ENCODE data around the gene CCDC134. TPM values are rescaled to one million over a fixed set of nuclear protein-coding genes. Genes with fewer than 3 reads are reported as not detected.

CCDC134 gene
- total and polyA plus RNA-seq, 9 of the 15 experiments (the other 6 are each of a cell fraction or from before 2014, with no cell fraction given): 0.56 to 11.9 (median 5.3) TPM

GRCh38 chr22:41845380-41846267 is 45.1 kb downstream of the CCDC134 start (continued):
- peak; percentile 34 for TF ChIP-seq TAF9B (IDR thresholded peaks at IDR 0.05; ENCODE audit: partially characterized antibody)
- TF ChIP-seq PHF8 (IDR thresholded peaks at IDR 0.05; ENCODE audit: borderline replicate concordance, low read length): no peak
- no peak for TF ChIP-seq SP2 (IDR thresholded peaks at IDR 0.05; ENCODE audit: extremely low read depth, low read depth, low read length, poor library complexity, severe bottlenecking)
- TF ChIP-seq RB1 (IDR thresholded peaks at IDR 0.05; ENCODE audit: low read depth): no peak
- no peak for TF ChIP-seq SRSF1 (IDR thresholded peaks at IDR 0.05; ENCODE audit: low read depth, low read length)
- TF ChIP-seq GATAD2B (IDR thresholded peaks at IDR 0.05; ENCODE audit: borderline replicate concordance): peak; percentile 81; the same call in 1 of the 2 replicates
- no peak for TF ChIP-seq ZBTB5 (IDR thresholded peaks at IDR 0.05)
- TF ChIP-seq NFATC3 (IDR thresholded peaks at IDR 0.05): no peak
- no peak for TF ChIP-seq ETS2 (tag; IDR thresholded peaks at IDR 0.05; ENCODE audit: borderline replicate concordance, poor library complexity, severe bottlenecking)
- TF ChIP-seq KLF16 (IDR thresholded peaks at IDR 0.05): peak; percentile 98
- TF ChIP-seq DACH1 (IDR thresholded peaks at IDR 0.05; ENCODE audit: partially characterized antibody): no peak
- TF ChIP-seq CREB3 (tag; conservative IDR thresholded peaks at IDR 0.05; ENCODE audit: low read depth): no peak
- no peak for TF ChIP-seq UBTF (IDR thresholded peaks at IDR 0.05; ENCODE audit: borderline replicate concordance in 1 of 2, low read depth in 2 of 2, low read length in 2 of 2)
- TF ChIP-seq ARNT (IDR thresholded peaks at IDR 0.05): peak in 1 of 2 experiments; percentile 90; a peak in 2 of 4 replicates
- TF ChIP-seq PBX2 (CRISPR knock-in tag; IDR thresholded peaks at IDR 0.05; ENCODE audit: low read depth): no peak
- no peak for TF ChIP-seq PBX2 (tag; conservative IDR thresholded peaks at IDR 0.05; ENCODE audit: low read depth)
- no peak for TF ChIP-seq DIDO1 (tag; IDR thresholded peaks at IDR 0.05; ENCODE audit: low read depth)

Data from K562 (cell line).